ENCODE data around the gene LMO2. TPM values are rescaled to one million over a fixed set of nuclear protein-coding genes. Genes with fewer than 3 reads are reported as not detected.
"Not testable (repeated sequence)": the region's sequence is repeated elsewhere in the genome, so short reads cannot be mapped to it uniquely, and the experiment has no call there.

The LMO2 gene
- 10.8 TPM for total RNA-seq (ENCODE audit: insufficient read depth, low replicate concordance)

DNA sequence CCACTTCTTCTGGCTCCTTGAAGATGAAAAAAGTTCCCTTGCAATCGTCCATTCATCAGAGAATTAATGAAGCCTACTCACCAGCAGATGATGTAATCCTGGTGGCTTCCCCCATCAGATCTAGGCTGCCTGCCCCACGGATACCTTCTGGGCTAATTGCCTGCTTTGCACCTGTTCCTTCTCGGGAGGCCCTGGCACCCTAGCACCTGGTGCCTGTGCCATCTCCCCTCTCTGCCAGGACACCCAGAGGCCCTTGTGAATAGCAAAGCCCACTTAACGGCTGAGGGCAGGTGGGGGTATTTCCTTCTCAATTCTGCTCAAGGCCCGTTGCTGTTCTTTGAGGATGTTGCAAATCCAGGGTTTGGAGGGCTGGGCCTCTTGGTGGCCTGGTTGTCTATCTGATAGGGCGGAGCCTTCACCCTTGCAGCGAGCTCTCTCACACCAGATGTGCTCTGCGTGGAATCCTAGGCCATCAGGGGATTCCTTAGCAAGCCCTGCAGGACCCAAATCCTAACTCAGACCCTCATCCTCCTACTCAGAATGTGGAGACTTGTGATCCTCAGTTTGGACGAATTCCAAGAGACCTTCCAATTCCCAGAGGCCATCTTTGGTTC, at the start of gene LMO2:
Gene LMO2, minus strand, starts transcription at position 363 of the 614 bp plus-strand sequence. CDS start 22,360 bp downstream, outside the sequence.
- DNase-seq (ENCODE audit: low spot score): no peak

DNA sequence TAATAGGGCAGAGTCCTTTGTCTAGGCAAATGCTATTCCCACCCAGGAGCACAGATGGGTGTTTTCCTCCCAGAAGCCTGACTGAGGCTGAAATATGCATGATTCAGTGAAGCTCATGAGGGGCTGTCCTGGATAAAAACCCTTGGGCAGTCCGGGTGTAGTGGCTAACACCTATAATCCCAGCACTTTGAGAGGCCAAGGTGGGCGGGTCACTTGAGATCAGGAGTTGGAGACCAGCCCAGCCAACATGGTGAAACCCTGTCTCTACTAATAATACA, 48.6 kb upstream of the LMO2 start:
- peak; percentile 50 for DNase-seq (ENCODE audit: low spot score)

DNA sequence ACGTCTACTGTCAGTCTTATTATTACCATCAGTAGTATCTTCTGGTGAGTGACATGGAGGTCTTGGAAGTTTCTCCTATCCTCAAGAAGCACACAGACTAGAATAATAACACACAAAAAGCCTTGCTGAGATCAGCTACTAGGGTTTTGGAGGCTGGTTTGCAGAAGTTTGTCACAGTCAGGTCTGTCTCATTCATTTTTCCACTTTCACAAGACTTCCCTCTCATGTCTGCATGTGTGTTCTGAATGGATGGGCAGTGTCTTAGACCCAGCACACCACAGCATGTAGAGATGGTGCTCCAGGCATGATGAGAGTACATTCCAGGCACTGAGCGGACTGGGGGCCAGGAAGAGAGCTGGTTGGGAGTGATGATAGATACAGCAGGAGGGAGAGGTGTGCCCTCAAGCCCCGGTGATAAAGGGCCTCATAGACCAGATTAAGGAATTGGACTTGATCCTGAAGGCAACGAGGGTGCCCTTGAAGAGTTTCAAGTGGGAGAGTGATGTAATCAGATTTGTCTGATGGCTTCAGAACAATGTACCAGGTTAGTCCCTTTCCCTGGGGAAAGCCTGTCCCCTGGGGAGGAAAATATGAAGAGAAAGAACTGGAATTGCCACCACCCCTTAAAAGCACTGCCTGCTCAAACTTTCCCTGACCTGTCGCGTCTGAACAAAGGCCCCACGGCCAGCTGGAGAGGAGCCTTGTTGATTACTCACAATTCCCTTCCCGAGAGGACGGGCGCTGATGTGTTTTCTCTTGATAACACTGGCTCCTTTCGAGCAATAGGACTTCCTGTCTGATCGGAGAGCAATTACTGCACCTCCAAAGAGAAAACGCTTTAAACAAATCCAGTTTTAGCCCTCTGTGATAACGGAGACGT, 45.1 kb upstream of the LMO2 start:
- DNase-seq (ENCODE audit: low spot score): peak; percentile 85

DNA sequence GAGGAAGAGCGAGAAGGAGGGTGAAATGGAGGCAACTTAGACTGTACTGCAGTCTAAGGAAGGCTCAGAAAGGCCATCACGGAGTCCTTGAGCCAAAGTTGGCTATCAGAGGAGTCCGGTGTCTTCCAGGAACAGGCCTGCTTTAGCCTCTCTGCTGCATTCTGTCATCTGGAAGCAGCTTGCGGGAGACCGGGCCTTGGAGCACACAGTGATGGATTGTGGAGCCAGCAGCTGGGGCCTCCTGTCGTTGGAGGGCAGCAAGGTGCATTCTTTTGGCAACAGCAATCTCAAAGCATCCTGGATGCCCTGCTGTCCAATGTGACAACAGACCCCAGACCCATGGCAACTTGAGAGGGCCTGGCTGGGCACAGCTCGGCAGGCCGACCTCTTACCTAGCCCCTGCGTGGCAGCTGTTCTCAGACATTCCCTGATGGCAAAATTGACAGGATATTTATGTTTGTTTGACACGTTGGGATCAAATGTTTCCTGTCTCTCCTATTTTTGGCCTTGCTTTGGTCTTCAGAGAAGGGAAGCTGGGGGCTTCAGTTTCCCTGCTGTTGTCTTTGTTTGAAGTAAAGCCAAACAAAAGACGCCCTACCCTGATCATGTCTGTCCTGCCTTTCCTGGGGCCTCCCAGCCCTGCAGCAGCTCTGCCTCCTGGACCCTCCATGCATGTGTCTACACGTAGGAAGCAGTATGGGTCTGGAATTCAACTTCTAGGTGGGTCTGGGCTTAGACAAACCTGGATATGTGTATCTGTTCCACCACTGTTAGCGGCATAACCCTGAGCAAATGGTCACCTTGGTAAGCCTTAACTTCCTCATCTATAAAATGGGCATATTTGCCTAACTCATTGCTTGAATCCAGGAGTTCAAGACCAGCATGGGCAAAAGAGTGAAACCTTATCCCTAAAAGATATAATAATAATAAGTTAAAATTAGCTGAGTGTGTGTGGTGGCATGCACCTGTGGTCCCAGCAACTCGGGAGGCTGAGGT, 43.9 kb upstream of the LMO2 start:
- DNase-seq (ENCODE audit: low spot score): no peak

DNA sequence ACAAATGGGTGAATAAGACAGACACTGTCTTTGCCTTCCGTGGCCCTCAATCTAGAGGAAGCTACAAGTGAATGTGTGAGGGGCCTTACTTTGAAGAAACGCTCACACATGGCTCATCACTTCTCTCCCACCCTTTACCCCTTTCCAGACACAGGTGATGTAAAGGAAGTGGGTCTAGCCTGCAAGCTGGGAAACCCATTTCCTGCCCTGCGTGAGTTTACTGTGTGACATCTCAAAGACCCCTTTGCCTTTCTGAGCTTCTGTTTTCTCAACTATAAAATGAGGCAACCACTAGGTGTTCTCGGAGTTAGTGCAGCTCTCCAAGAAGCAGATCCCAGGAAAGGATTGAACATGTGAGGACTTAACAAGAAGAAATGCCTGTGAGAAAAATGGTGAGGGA, 43.1 kb upstream of the LMO2 start:
- no peak for DNase-seq (ENCODE audit: low spot score)

DNA sequence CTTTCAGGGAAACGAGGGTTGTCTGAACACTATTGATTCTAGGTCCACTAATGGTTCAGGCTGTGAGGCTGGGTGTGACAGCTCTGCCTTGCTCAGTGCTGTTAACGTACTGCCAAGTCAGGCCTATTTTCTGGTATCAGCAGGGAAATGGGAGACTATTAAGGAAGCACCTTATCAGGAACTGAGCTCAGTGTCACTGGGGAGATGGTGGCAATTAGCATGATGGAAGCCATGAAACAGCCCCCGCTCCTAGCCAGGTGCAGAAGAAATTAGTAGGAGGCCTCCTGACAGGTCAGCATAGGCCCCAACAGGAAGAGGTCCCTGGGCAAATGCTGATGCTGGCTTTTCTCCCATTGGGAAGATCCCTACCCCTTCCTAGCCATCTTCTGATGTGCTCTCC, 42.6 kb upstream of the LMO2 start:
- DNase-seq (ENCODE audit: low spot score): no peak

DNA sequence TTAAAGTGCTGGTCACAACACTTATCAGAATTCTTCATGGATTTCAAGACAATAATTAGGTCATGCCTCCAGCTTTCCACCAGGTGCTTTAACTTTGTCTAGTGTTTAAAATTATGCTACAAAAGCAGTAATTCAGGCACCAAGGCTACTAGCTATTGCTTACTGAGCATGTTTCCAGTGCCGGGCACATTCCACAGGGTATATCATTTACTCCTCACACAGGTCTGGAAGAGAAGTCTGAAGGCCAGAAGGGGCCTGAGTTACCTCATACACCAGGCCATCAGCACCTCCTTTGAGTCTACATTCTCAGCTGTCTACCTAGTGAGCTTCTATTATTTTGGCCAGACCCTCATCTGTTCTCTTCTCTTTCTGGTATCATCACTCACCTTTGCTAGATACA, 41.7 kb upstream of the LMO2 start:
- no peak for DNase-seq (ENCODE audit: low spot score)

DNA sequence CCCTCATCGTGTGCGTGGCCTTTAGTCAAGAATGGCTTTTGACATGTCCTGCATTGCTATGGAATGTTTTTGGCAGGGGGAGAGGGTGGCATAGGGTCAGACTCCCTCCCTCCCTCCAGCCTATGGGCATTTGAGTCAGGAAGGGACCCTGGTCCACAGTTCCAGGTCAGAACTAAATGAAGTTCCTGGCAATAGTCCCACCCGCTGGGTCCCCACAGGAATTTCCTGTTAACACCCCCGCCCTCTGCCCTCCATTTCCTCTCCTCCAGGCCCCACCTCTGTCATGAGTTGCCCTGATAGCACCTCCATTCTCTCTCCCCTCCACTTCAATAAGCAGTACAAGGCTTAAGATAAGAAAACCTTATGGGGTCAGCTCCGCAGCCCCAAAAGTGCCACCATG, 40.8 kb upstream of the LMO2 start:
- no peak for DNase-seq (ENCODE audit: low spot score)

DNA sequence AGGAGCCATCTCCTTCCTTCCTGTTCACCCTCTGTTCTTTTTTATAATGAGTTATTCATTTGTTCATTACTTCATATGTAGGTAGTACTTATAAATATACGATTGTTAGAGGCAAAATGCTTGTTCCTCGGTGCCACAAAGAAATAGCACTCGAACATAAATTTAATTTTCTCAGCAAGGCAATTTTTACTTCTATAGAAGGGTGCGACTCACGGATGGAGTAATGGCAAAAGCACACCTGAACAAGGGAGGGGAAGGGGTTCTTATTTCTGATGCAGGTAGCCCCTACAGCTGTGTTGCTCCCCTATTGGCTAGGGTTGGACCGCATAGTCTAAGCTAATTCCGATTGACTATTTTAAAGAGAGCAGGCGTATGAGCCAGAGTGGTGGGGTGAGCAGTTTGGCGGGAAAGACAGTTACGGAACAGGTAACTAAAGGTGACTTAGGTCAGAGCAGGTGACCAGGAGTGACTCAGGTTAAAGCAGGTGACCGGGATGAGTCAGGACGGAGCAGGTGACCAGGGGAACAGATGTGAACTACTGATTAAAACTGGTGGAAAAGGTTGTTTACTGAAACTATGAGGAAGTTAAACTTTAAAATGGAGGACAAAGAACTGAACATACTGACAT, 40.0 kb upstream of the LMO2 start:
- not testable (repeated sequence) for DNase-seq (ENCODE audit: low spot score)

DNA sequence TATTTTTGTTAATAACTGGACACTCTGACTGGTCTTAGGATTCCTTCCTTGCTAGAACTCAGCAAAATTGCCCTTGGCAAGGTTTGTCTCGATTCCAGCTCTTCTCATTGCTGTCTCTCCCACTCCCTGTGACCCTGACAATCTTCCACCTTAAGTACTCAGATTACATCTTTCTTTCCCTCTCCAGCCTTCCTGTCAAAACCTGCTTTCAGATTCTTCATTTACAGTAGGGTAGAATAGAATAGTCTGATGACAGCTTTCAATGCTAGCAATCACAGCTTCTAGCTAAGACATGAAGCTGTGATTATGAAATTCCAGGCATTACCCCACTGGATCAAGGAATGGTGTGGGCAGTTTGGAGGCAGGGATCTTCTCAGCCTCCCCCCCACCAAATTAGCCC, 39.2 kb upstream of the LMO2 start:
- DNase-seq (ENCODE audit: low spot score): no peak

DNA sequence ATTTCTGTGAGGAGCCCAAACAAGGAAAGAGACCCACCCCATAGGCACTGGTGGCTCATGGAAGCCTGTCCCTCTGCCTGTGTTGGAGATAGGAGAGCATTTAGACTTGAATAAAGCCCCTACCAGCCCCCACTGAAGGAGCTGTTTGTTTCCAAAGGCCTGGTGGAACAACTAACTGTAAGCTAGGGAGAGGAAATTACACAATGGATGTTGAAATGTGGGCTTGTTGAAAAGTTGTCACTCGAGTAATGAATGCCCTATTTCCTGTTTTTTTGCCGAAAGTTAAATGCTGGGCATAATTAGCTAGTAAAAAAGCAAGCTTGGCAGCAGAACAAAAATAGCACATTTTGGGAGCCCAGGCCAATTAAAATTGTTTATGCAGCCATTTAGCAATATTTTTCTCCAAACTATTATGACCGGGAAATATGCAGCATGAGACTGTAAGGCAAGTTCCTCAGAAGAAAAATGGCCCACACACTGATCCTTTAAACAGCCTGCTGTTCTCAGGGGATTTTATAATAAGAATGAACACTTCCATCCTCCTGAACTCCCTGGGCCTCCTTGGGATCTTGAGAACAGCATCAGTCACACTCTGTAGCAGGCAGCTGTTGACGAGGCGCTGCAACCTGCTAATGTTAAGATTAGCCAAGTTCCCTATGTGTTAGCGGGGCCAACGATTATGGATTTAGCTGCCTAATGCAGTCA, 38.6 kb upstream of the LMO2 start:
- DNase-seq (ENCODE audit: low spot score): peak; percentile 74

DNA sequence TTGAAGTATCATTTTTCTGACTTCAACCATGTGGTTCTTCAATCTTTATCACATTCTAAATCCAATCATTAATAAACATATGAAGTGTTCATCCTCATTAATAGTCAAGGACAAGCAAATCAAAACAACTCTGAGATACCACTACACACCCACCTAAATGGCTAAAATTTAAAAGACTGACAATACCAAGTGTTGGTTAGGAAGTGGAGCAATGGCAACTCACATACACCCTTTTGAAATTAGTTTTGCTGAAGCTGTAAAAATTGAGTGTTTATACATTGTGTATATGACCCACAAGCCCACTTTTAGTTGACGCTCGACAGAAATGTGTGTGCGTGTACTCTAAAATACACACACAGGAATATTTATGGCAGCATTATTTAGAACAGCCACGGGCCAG, 36.7 kb upstream of the LMO2 start:
- no peak for DNase-seq (ENCODE audit: low spot score)

DNA sequence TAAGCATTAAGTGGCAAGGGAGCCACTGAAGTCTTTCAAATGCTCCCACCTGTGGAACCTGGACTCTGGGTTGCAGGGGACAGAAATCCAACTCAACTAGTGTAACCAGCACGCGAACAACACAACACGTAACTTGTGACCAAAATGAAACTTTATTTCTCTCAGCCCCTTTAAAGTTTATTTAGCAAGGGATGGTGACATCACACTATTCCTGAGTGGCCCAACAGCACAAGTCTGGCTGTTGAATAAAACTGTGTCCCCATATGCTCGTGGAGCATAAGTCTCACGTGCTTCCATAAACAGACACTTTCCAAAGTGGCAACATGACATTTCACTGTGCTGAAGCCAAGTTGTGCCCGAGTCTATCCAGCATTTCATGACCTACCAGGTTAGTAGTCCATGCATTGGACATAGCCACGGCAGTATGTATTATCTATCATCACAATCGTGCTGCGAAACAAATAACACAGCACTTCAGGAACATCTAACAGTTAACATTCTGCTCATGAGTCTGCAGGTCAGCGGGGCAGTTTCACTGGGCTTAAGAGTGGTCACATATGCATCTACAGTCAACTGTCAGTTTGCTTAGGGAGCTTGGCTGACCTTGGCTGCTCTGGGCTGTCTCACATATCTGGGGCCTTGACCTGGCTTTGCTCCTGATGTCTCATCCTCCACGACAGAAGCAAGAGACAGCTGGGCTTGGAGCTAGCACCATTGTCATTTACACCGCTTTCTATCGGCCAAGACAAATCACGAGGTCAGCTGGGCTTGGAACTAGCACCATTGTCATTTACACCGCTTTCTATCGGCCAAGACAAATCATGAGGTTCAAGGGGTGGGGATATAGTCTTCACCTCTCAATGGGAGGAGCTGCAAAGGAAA, 35.0 kb upstream of the LMO2 start:
- no peak for DNase-seq (ENCODE audit: low spot score)

DNA sequence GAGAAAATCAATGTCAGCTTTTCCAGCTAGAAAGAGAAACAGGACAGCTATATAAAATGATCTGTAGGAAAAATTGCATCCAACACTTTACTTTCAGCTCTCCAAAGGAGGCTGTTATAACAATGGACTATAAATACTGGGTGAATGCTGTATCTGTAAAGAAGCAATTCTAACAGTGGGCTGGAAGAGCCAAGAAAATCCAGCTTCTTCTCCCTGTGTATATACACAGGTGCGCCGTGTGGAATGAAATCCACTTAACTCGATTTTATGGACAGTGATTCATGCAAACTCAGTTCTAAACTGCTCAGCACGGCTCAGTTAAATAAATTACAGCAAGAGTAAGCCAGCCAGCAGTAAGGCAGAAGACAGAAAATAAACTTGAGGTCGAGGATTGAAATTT, 32.5 kb upstream of the LMO2 start:
- DNase-seq (ENCODE audit: low spot score): no peak

DNA sequence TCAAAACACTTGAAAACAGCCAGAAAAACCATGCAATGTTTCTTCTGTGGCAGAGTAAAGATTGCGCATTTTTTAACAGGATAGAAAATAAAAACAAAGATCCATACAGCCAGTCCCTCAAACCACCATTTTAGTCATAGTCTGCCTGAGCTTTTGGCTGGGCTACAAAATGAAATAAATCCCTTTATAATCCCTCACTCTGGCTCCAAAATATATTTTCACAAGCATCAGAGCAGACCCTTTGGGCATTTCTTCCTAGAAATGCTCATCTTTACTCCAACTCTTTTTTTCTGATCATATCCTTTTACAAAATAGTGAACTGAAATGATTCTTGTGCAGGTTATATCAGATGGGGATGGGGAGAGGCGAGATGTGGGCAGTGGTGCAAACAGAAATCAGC, 31.8 kb upstream of the LMO2 start:
- DNase-seq (ENCODE audit: low spot score): no peak

DNA sequence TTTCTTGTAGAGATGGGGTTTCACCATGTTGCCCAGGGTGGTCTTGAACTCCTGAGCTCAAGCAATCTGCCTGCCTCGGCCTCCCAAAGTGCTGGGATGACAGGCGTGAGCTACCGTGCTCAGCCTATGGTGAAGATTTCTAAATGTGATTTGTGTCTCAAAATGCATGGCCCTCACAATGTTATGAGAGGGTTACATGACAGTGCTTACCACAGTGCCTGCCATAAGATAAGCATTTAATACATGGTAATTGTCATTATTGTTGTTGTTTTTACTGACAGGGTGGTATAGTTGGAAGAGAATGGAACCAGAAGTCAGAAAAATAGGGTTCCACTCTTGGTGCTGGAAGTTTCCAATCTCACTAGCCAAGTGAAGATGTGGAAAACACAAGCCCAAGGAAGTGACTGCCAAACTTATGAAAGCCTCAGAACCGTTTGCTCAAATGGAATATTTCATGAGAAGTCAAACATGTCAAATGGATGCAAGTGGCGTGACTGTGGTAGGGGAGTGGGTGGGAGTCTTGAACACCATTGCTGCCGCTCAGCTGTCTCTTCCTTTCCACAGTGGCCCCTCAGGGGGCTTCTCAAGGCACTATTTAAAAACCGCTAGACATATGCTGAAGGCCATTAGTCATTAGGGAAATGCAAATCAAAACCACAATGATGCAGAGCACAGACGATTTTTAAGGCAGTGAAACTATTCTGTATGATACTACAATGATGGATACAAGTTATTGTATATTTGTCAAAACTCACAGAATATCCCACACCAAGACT, 29.1 kb upstream of the LMO2 start:
- DNase-seq (ENCODE audit: low spot score): no peak

DNA sequence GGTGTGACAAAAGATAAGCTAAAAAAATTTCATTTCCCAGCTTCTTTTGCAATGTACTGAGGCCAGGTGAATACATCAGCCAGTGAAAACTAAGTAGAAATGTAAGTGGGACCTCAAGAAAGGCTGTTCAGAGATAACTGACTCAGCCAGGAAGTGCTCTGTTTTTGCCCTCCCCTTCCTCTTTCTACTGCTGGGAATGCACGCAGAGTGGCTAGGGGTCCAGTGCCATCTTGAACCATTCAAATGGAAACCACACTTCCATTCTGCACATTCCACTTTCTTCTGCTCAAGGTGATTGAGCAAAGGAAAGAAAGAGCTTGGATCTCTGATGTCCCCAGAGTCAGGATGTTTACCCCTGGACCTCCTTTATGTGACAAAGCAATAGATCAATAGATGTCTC, 27.8 kb upstream of the LMO2 start:
- DNase-seq (ENCODE audit: low spot score): no peak

DNA sequence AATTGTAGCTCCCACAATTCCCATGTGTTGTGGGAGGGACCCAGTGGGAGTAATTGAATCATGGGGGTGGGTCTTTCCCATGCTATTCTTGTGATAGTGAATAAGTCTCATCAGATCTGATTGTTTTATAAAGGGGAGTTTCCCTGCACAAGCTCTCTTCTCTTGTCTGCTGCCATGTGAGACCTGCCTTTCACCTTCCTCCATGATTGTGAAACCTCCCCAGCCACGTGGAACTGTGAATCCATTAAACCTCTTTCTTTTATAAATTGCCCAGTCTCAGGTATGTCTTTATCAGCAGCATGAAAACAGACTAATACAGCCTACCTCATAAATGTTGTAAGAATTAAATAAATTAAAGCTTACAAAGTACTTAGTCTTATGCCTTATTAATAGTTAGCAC, 25.5 kb upstream of the LMO2 start:
- DNase-seq (ENCODE audit: low spot score): not testable (repeated sequence)

DNA sequence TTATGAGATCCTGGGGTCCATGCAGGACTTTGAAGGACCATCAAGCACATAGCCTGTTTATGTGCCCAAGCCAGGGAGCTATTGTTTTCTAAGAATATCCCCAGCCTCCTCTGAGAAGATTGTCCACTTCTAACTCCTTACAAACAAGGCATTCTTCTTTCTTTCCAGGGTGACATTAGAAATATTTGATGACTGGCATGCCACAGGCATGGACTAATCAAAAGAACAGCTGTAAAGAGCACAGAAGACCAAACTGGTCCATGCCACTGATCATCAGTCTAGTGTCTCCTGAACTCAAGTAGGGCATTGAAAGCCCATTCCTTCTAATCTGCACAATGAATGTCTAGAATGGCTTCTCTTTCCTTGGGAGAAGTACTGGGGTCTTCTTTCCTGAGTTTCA, 24.9 kb upstream of the LMO2 start:
- no peak for DNase-seq (ENCODE audit: low spot score)
